OCI-LY1 (cell line): Measurements from ENCODE around the gene HYDIN.

ENCODE experiments used
- EZH2 ChIP-seq: fragments of 200-600 bp; sonication (generic), shearing (Covaris generic); IDR thresholded peaks from 2 replicates; pipeline ENCODE4 v1.8.0; 2017; ENCODE audit warnings: borderline replicate concordance, mixed run types, mild to moderate bottlenecking, antibody characterized with exemption, low read length, moderate library complexity, mixed read lengths
- TF ChIP-seq, protein P1 (sequence below): fragments of 200-600 bp; sonication (generic), shearing (Covaris generic); IDR thresholded peaks from 2 replicates; pipeline ENCODE4 v1.5.1; 2017; ENCODE audit warnings: mild to moderate bottlenecking, antibody characterized with exemption, low read length, moderate library complexity, mixed read lengths

DNA sequence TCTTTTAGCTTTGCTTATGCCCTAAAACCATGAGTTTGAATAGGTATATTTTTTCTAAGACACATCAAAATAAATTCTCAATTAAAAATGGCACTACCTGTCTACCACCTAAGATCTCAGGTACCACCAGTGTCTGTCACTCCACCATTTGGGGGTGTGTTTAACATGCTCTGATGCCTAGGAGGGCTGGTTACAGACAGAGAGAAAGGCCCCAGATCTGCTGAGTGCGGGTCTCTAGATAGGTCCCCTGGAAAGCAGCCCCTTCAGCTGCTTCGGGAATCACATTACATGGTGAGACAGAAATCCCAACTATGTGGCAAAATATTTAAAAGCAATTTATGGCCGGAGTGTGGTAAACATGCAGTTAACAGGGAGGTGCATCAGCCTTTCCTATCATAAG lies 428.9 kb downstream of the HYDIN start:
- TF ChIP-seq, protein P1, sequence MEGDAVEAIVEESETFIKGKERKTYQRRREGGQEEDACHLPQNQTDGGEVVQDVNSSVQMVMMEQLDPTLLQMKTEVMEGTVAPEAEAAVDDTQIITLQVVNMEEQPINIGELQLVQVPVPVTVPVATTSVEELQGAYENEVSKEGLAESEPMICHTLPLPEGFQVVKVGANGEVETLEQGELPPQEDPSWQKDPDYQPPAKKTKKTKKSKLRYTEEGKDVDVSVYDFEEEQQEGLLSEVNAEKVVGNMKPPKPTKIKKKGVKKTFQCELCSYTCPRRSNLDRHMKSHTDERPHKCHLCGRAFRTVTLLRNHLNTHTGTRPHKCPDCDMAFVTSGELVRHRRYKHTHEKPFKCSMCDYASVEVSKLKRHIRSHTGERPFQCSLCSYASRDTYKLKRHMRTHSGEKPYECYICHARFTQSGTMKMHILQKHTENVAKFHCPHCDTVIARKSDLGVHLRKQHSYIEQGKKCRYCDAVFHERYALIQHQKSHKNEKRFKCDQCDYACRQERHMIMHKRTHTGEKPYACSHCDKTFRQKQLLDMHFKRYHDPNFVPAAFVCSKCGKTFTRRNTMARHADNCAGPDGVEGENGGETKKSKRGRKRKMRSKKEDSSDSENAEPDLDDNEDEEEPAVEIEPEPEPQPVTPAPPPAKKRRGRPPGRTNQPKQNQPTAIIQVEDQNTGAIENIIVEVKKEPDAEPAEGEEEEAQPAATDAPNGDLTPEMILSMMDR, result no peak
- TF ChIP-seq EZH2, result no peak
